Colonic mucosa (tissue), 4 donors: ENCODE measurements around the gene FOXQ1. TPM values are rescaled to one million over a fixed set of nuclear protein-coding genes. Genes with fewer than 3 reads are reported as not detected.

Source experiments
- DNase-seq: peaks from one replicate; pipeline ENCODE4 v3.0.0-alpha.2; 2020
- H3K27ac ChIP-seq: fragments of 200-600 bp; one replicate; pipeline ENCODE4 v1.8.0; 2021
- H3K27me3 ChIP-seq: fragments of 200-600 bp; one replicate; pipeline ENCODE4 v1.8.0; 2021
- H3K36me3 ChIP-seq: fragments of 200-600 bp; one replicate; pipeline ENCODE4 v1.8.0; 2021
- H3K4me1 ChIP-seq: fragments of 200-600 bp; one replicate; pipeline ENCODE4 v1.8.0; 2021; ENCODE audit warnings: mild to moderate bottlenecking
- H3K4me3 ChIP-seq: fragments of 200-600 bp; one replicate; pipeline ENCODE4 v1.8.0; 2021
- H3K9ac ChIP-seq, 2 donors: one replicate each; pipeline ENCODE4 v1.7.0; 2013; ENCODE audit warnings: control low read depth in 2 of 2, low read depth in 2 of 2, low read length in 2 of 2
- H3K9me3 ChIP-seq: fragments of 200-600 bp; one replicate; pipeline ENCODE4 v1.8.0; 2021
- intact Hi-C: fragments of 100-400 bp; cut with DNase I; formaldehyde crosslinking; loops from one replicate; pipeline ENCODE4 v1.14.1; 2022
- total RNA-seq, 2 donors: library from RNA; stranded (reverse); fragmentation: NEBNext Ultra II Directional in 1 of 2; extraction: Animal tissue kit (Norgen Biotek cat#: 25700) in 1 of 2; gene quantifications; one replicate each; pipeline ENCODE4 v1.2.1, GENCODE V29; 2021
- TF ChIP-seq, protein P1 (sequence below): fragments of 200-600 bp; IDR thresholded peaks from one replicate; pipeline ENCODE4 v1.8.0; 2022; ENCODE audit warnings: antibody characterized with exemption, mild to moderate bottlenecking
- donor health status: healthy.
- donor health status: DM: no; HTN: no; CAD: no.
- donor health status: DM: no; HTN: no; CAD: no.

The FOXQ1 gene
- total RNA-seq, 2 donors from 2014 or later: 0.42 to 0.82 TPM

DNA sequence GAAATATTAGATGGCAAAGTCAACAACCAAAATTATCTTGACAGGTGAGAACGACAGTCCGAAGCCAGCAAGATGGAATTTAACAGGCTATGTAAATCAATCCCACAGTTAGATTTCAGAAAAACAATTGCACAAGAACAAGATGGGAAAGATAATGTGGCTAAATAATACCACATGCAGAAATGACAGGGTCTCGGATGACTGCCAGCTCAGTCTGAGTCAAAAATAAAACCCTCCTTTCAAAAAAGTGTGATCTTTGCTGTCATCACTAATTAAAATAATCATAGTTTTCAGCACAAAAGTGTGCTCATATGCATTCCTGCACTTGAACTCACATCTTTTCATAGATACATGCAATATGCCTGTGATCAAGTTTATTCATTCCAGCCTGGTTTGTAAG, 25.9 kb downstream of the FOXQ1 start:
- no peak overlapping the region for H3K27ac ChIP-seq
- no peak overlapping the region for H3K9ac ChIP-seq
- H3K27me3 ChIP-seq: peaks cover 11% of the 10 kb centered on the region
- no peaks in the 10 kb centered on the region for H3K36me3 ChIP-seq
- no peak overlapping the region for H3K4me3 ChIP-seq
- H3K4me1 ChIP-seq: no peaks in the 10 kb centered on the region
- TF ChIP-seq, protein P1, sequence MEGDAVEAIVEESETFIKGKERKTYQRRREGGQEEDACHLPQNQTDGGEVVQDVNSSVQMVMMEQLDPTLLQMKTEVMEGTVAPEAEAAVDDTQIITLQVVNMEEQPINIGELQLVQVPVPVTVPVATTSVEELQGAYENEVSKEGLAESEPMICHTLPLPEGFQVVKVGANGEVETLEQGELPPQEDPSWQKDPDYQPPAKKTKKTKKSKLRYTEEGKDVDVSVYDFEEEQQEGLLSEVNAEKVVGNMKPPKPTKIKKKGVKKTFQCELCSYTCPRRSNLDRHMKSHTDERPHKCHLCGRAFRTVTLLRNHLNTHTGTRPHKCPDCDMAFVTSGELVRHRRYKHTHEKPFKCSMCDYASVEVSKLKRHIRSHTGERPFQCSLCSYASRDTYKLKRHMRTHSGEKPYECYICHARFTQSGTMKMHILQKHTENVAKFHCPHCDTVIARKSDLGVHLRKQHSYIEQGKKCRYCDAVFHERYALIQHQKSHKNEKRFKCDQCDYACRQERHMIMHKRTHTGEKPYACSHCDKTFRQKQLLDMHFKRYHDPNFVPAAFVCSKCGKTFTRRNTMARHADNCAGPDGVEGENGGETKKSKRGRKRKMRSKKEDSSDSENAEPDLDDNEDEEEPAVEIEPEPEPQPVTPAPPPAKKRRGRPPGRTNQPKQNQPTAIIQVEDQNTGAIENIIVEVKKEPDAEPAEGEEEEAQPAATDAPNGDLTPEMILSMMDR: no peak
- H3K9me3 ChIP-seq: no peaks in the 10 kb centered on the region
- no peak for DNase-seq
- intact Hi-C loops: loop anchor here (5.0 kb wide), 1 partner anchor 540 kb away; no protein-coding TSS in a partner anchor

GRCh38 chr6:1346101-1346500, 34.2 kb downstream of the FOXQ1 start:
- intact Hi-C loops: no loop called here
- TF ChIP-seq, protein P1: no peak
- H3K9ac ChIP-seq: no peak overlapping the region

GRCh38 chr6:1346558-1347091, 34.7 kb downstream of the FOXQ1 start:
- intact Hi-C loops: no loop called here
- TF ChIP-seq, protein P1: no peak
- no peak overlapping the region for H3K9ac ChIP-seq
- no peak for DNase-seq
- peaks cover 5% of the 10 kb centered on the region for H3K27me3 ChIP-seq
- no peak overlapping the region for H3K4me3 ChIP-seq
- no peaks in the 10 kb centered on the region for H3K9me3 ChIP-seq
- no peaks in the 10 kb centered on the region for H3K4me1 ChIP-seq
- no peaks in the 10 kb centered on the region for H3K36me3 ChIP-seq
- no peak overlapping the region for H3K27ac ChIP-seq

More at GRCh38 chr6:1346101-1346500, 34.2 kb downstream of the FOXQ1 start:
- Histone ChIP-seq H3K27ac (no peak overlapping the region), H3K36me3 (no peaks in the 10 kb centered on the region), H3K4me3 (no peak overlapping the region), H3K4me1 (no peaks in the 10 kb centered on the region), H3K27me3 (peaks cover 5% of the 10 kb centered on the region), H3K9me3 (no peaks in the 10 kb centered on the region)
- DNase-seq: no peak

DNA sequence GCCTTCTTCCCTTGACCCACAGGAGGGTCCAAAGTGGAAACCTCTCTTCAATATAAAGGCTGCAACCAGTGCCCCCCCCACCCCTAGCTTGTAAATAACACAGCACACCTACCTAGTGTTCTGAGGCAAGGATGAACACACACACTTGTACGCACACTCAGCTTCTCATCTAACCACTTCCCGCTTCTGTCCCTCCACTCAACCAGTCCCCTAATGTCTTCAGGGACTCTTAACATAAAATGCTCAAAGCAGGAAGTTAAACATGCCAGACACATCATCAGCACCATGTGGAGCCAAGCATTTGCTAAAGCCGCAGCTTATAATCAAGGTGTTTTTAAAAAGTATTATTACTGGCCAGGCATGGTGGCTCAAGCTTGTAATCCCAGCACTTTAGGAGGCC, 35.3 kb downstream of the FOXQ1 start:
- Histone ChIP-seq H3K27me3 (no peaks in the 10 kb centered on the region), H3K9me3 (no peaks in the 10 kb centered on the region), H3K27ac (no peak overlapping the region), H3K36me3 (no peaks in the 10 kb centered on the region), H3K4me1 (no peaks in the 10 kb centered on the region), H3K9ac (no peak overlapping the region), H3K4me3 (no peak overlapping the region)
- TF ChIP-seq, protein P1: no peak
- DNase-seq: no peak
- intact Hi-C loops: no loop called here

- Histone ChIP-seq H3K27me3 (no peaks in the 10 kb centered on the region), H3K4me1 (no peaks in the 10 kb centered on the region), H3K27ac (no peak overlapping the region), H3K9me3 (no peaks in the 10 kb centered on the region), H3K4me3 (no peak overlapping the region), H3K9ac (no peak overlapping the region), H3K36me3 (no peaks in the 10 kb centered on the region)
- TF ChIP-seq, protein P1: no peak
- intact Hi-C loops: no loop called here
- no peak for DNase-seq
Observed at GRCh38 chr6:1348675-1349074, 36.8 kb downstream of the FOXQ1 start.
